Pancreas (tissue), 10 donors: ENCODE data around the gene TNS3. TPM values are rescaled to one million over a fixed set of nuclear protein-coding genes. Genes with fewer than 3 reads are reported as not detected.

Source experiments
- ATAC-seq, 4 donors: fragments of 200-7000 bp; cut with Tn5 transposase; one replicate each; pipeline versions ENCODE4 v1.8.0 to v1.9.1; 2020; ENCODE audit warnings: mild to moderate bottlenecking in 4 of 4, moderate library complexity in 4 of 4
- DNase-seq, 6 donors: peaks; one replicate each; pipeline ENCODE4 v3.0.0-alpha.2; 2020
- FAIRE-seq: peaks from 2 replicates; lab custom pipeline; 2012; peaks lifted over from hg19 to GRCh38; lab: Jason Lieb, UNC
- H3K27ac ChIP-seq, 4 donors: fragments of 200-600 bp; sonication (generic); 1 replicate in 3 of 4; 2 replicates in 1 of 4; pipeline versions ENCODE4 v1.5.0 to v1.8.0; 2020
- H3K27me3 ChIP-seq, 4 donors: fragments of 200-600 bp; one replicate each; pipeline ENCODE4 v1.8.0; 2021
- H3K36me3 ChIP-seq, 3 donors: fragments of 200-600 bp; sonication (generic) in 1 of 3; one replicate each; pipeline versions ENCODE4 v1.5.0 to v1.8.0; 2020 to 2021
- H3K4me1 ChIP-seq, 3 donors: fragments of 200-600 bp; one replicate each; pipeline ENCODE4 v1.8.0; 2021
- H3K4me3 ChIP-seq, 4 donors: fragments of 200-600 bp; sonication (generic) in 2 of 4; one replicate each; pipeline versions ENCODE4 v1.5.0 to v1.8.0; 2020 to 2021
- H3K9me3 ChIP-seq, 4 donors: fragments of 200-600 bp; one replicate each; pipeline ENCODE4 v1.8.0; 2021
- WGBS, 2 donors: extraction: QIAGEN DNeasy Blood & Tissue Kit; methylation state at CpG; one replicate each; pipeline ENCODE4 v1.1.7; 2013; 5-methylcytosine and 5-hydroxymethylcytosine counted together
- intact Hi-C, 3 donors: fragments of 100-400 bp; cut with DNase I; formaldehyde crosslinking; loops; one replicate each; pipeline versions ENCODE4 v1.11.1 to v1.14.2; 2022
- polyA plus RNA-seq, 2 donors: library from polyadenylated mRNA; stranded (reverse); fragments of 200-250 nt; gene quantifications; one replicate each; pipeline ENCODE4 v1.2.3, GENCODE V29; 2013
- total RNA-seq, 6 donors: library from RNA; stranded (reverse); fragmentation: NEBNext Ultra II Directional in 4 of 6; extraction: Animal tissue kit (Norgen Biotek cat#: 25700) in 4 of 6; gene quantifications; one replicate each; pipeline versions ENCODE4 v1.2.1 to v1.2.4, GENCODE V29; 2021 to 2023
- TF ChIP-seq, protein P1 (sequence below), 4 donors: fragments of 200-600 bp; sonication (generic) in 3 of 4; IDR thresholded peaks; one replicate each; pipeline versions ENCODE4 v1.5.0 to v1.8.0; 2021; ENCODE audit warnings: antibody characterized with exemption in 4 of 4
- donor health status: healthy with polysubstance abuse.
- donor health status: DM: no; HTN: no; CAD: no; lungs with moderate emphysema.
- donor health status: DM: no; HTN: no; CAD: no.
- donor health status: control.
- donor health status: control.
- donor health status: Bipolar disorder and iron deficiency.
- donor health status: DM: yes; HTN: yes; CAD: no.
- donor health status: DM: no; HTN: no; CAD: no.
- donor health status: DM: no; HTN: no; CAD: no.
- donor health status: DM: yes; HTN: yes; CAD: no.

TNS3 gene
- total and polyA plus RNA-seq, 8 donors = 28.0 to 125 (median 91.2) TPM

DNA sequence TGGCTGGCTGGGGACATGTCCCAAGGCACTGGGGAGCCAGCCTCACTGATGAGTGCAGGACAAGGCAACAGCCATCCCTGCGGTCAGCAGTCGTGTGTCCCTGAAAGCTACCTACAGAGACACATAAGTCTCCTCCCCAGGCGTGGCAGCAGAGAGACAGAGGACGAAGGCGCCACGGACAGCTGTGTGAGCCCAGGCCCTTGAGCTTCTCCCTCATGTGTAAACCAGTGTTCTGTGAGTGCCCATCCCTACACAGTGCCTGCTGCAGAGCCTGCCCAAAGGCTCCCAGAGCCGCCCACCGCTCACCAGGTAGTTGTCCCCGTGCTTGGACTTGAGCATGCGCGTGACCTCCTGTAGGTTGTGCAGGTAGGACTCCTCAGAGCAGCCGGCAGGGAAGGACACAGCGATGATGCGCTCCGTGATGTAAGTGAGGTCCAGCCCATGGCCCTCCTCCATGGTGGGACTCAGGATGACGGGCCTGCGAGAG lies 142.7 kb downstream of the TNS3 start:
- no peaks in the 10 kb centered on the region for H3K9me3 ChIP-seq
- no peaks in the 10 kb centered on the region for H3K27me3 ChIP-seq
- no peak overlapping the region for H3K27ac ChIP-seq
- WGBS, 2 donors = 92 to 95% methylated on average over 17 of the region's 17 CpGs
- no peak for FAIRE-seq
- peaks cover 5 to 25% (median 23%) of the 10 kb centered on the region in 3 donors for H3K4me1 ChIP-seq
- ATAC-seq = no peak
- TF ChIP-seq, protein P1, sequence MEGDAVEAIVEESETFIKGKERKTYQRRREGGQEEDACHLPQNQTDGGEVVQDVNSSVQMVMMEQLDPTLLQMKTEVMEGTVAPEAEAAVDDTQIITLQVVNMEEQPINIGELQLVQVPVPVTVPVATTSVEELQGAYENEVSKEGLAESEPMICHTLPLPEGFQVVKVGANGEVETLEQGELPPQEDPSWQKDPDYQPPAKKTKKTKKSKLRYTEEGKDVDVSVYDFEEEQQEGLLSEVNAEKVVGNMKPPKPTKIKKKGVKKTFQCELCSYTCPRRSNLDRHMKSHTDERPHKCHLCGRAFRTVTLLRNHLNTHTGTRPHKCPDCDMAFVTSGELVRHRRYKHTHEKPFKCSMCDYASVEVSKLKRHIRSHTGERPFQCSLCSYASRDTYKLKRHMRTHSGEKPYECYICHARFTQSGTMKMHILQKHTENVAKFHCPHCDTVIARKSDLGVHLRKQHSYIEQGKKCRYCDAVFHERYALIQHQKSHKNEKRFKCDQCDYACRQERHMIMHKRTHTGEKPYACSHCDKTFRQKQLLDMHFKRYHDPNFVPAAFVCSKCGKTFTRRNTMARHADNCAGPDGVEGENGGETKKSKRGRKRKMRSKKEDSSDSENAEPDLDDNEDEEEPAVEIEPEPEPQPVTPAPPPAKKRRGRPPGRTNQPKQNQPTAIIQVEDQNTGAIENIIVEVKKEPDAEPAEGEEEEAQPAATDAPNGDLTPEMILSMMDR (IDR thresholded peaks at IDR 0.05) = no peak
- intact Hi-C loops = no loop called here
- no peak overlapping the region for H3K4me3 ChIP-seq
- no peak for DNase-seq
- peaks cover 0 to 41% (median 4%) of the 10 kb centered on the region in 3 donors for H3K36me3 ChIP-seq

GRCh38 chr7:47438411-47439029 lies 143.4 kb downstream of the TNS3 start:
- DNase-seq (no peak), ATAC-seq (peak in 2 of 4 donors; percentile 6 to 25), FAIRE-seq (no peak)
- Histone ChIP-seq H3K36me3 (peaks cover 0 to 46% (median 4%) of the 10 kb centered on the region in 3 donors), H3K27ac (no peak overlapping the region), H3K9me3 (no peaks in the 10 kb centered on the region), H3K27me3 (no peaks in the 10 kb centered on the region), H3K4me3 (no peak overlapping the region), H3K4me1 (peaks cover 5 to 24% (median 19%) of the 10 kb centered on the region in 3 donors)
- WGBS, 2 donors = 74 to 76% methylated on average over 5 of the region's 5 CpGs
- intact Hi-C loops = no loop called here
- TF ChIP-seq, protein P1 (IDR thresholded peaks at IDR 0.05) = no peak

DNA sequence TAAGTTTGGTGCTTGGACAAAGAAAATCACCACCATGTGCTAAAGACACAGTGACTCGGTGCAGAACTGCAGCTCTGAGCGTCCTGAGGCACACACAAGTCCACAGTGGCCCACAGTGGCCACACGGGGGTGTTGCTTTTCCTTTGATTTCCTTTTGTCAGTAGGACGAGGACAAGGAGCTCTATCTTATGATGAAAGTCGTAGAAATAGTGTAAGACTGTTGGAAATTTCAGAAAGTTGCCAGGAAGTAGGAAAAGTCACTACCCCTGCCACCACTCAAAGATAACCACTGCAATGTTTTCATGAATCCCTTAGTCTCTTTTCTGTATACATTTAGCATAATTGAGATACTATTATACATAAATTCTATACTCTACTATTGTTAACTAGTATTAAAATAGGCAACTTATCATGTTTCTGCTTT lies 146.0 kb downstream of the TNS3 start:
- 14 to 17% methylated on average over 5 of the region's 5 CpGs for WGBS, 2 donors
- DNase-seq (peak in 1 of 6 donors; percentile 64), ATAC-seq (peak; percentile 41 to 82 (median 80)), FAIRE-seq (no peak)
- no peak overlapping the region for H3K27ac ChIP-seq
- no peaks in the 10 kb centered on the region for H3K9me3 ChIP-seq
- no peaks in the 10 kb centered on the region for H3K27me3 ChIP-seq
- H3K4me3 ChIP-seq = no peak overlapping the region
- H3K4me1 ChIP-seq = peaks cover 0 to 3% (median 0%) of the 10 kb centered on the region in 3 donors
- intact Hi-C loops = no loop called here
- TF ChIP-seq, protein P1 (IDR thresholded peaks at IDR 0.05) = peak; percentile 29 to 53 (median 48)
- peaks cover 0 to 59% (median 4%) of the 10 kb centered on the region in 3 donors for H3K36me3 ChIP-seq

DNA sequence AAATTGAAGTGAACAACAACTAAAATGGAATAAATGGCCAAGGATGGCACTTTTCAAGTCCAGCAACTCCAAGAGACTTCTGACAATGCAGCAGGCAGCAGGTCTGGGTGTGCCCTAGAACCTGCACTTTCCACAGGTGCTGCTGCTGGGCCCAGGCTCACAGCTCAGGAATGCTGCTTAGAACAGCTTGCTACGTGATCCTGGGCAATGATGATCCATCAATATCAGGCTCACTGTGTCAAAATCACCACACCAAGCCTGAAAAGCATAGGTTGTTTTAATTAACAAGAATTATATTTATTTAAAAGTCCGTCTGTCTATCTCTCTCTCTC lies 148.4 kb downstream of the TNS3 start:
- H3K9me3 ChIP-seq = no peaks in the 10 kb centered on the region
- no peak for DNase-seq
- no peaks in the 10 kb centered on the region for H3K27me3 ChIP-seq
- no peak for ATAC-seq
- peaks cover 0 to 7% (median 0%) of the 10 kb centered on the region in 3 donors for H3K4me1 ChIP-seq
- H3K36me3 ChIP-seq = peaks cover 0 to 41% (median 4%) of the 10 kb centered on the region in 3 donors
- WGBS, 2 donors = 72 to 78% methylated on average over 2 of the region's 2 CpGs
- no peak for FAIRE-seq
- intact Hi-C loops = no loop called here
- TF ChIP-seq, protein P1 (IDR thresholded peaks at IDR 0.05) = no peak
- no peak overlapping the region for H3K4me3 ChIP-seq
- no peak overlapping the region for H3K27ac ChIP-seq
